Spleen (tissue), 7 donors: ENCODE data around the gene ZNF792.

ENCODE experiments used
- POLR2A ChIP-seq, 3 donors: fragments of 450-650 bp; IDR thresholded peaks; one replicate each; pipeline ENCODE4 v1.5.1; 2017; ENCODE audit warnings: antibody characterized with exemption in 3 of 3, mild to moderate bottlenecking in 1 of 3
- POLR2AphosphoS5 ChIP-seq, 3 donors: sonication (generic); formaldehyde crosslinking; IDR thresholded peaks; one replicate each; pipeline ENCODE4 v1.5.1; 2017; ENCODE audit warnings: antibody characterized with exemption in 3 of 3
- TF ChIP-seq, protein P1 (sequence below), 11 experiments: fragments of 200-600 bp in 7 of 11; fragments of 450-650 bp in 4 of 11; sonication (generic) in 4 of 11; IDR thresholded peaks in 8 of 11; conservative IDR thresholded peaks in 3 of 11; 1 replicate in 7 of 11; 2 replicates in 4 of 11; pipeline versions ENCODE4 v1.4.0 to v1.8.0; 2016 to 2021; ENCODE audit warnings: antibody characterized with exemption in 11 of 11, inconsistent platforms in 4 of 11, mild to moderate bottlenecking in 1 of 11
- donor health status: DM: no; HTN: no; CAD: no; lungs with moderate emphysema.
- donor health status: DM: no; HTN: no; CAD: no.
- donor health status: DM: no; HTN: no; CAD: no.

DNA sequence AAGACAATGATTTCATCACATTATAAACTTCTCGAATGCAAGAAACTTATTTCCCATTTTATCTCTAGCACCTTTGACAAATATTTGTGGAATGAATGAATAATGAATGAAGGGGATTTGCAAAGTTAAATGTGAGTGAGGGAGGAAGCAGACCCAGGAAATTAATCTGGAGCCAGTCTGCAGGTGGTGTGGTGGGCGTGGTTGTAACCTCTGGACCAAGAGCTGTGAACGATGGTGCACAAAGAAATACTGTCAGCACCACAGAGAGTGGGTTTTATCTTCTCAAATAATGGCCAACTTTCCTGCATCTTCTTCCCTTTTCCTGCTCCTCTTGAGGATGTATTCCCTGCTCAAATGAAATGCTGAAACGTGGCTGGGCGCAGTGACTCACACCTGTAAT, 11.0 kb upstream of the ZNF792 start:
- TF ChIP-seq POLR2A (IDR thresholded peaks at IDR 0.05) (no peak), POLR2AphosphoS5 (IDR thresholded peaks at IDR 0.05) (no peak)
- TF ChIP-seq, protein P1, sequence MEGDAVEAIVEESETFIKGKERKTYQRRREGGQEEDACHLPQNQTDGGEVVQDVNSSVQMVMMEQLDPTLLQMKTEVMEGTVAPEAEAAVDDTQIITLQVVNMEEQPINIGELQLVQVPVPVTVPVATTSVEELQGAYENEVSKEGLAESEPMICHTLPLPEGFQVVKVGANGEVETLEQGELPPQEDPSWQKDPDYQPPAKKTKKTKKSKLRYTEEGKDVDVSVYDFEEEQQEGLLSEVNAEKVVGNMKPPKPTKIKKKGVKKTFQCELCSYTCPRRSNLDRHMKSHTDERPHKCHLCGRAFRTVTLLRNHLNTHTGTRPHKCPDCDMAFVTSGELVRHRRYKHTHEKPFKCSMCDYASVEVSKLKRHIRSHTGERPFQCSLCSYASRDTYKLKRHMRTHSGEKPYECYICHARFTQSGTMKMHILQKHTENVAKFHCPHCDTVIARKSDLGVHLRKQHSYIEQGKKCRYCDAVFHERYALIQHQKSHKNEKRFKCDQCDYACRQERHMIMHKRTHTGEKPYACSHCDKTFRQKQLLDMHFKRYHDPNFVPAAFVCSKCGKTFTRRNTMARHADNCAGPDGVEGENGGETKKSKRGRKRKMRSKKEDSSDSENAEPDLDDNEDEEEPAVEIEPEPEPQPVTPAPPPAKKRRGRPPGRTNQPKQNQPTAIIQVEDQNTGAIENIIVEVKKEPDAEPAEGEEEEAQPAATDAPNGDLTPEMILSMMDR (IDR thresholded peaks at IDR 0.05 in 8 of 11, conservative IDR thresholded peaks at IDR 0.05 in 3 of 11): no peak
